ENCODE data around the gene RRBP1. TPM values are rescaled to one million over a fixed set of nuclear protein-coding genes. Genes with fewer than 3 reads are reported as not detected.
A peak's percentile ranks its signal among the peaks of the same experiment; 100 is the strongest.

RRBP1 gene
- total RNA-seq, 1 donor from 2014 or later, result 124 TPM

DNA sequence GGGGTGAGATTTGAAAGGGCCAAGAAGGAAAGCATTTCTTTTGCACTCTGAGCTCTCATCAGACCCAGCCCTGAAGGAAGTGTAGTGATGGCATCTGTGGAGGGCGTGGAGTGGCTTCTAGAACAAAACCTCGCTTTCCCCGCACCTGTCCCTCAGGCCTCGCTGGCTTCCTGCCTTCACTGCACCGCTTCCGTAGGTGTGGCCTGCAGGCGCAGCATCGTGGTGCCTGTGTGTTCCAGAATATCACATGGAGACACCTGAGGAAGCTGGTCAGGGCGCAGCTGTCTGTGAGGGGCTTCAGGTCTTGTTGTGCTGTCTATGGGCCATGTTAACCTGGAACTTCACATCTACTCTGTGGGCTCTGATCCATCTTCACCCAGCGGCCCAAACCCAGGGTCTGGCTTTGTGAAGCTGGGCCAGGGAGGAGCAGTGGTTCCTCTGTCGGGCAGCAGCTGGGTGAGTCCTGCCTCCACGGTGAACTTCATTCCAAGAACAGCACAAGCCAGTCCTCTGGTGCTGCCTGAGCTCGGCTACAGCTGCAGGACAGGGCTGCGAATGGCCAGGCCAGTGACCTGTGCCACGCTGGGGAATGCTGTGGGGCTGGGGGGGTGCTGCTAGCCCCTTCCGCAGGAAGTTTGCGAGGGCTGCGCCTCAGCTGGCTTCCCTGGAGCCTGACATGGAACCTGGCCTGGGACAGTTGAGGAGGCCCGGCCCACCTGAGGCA, 71.3 kb downstream of the RRBP1 start:
- DNase-seq (ENCODE audit: low spot score), result no peak

DNA sequence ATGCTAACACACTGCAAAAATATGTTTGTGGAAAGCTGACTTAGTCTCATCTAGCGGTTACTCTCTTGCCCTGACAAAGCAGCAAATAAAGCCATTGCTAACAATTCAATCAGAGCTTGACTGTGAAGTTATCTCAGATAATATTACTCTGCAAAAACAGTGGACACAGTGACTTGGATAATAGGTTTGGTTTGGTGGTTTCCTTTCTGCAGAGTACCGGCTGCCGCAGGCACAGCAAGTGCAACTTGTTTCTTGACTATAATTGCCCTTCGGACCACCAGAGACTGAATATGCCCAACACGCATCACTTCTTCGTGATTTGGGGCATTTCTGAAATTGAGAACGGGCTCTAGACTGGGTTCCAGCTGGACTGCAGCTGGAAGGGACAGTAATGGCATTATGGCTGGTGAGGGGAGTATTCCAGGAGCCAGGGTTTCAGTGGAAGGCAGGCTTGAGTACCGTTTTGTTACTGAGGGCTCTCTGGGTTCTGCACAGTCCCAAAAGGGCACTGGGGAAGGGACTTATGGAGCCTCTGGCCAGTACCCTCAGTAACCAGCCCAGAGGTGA, 72.1 kb downstream of the RRBP1 start:
- DNase-seq (ENCODE audit: low spot score), result no peak

- DNase-seq (ENCODE audit: low spot score), result no peak
Observed at GRCh38 chr20:17608701-17609497, 73.1 kb downstream of the RRBP1 start.

DNA sequence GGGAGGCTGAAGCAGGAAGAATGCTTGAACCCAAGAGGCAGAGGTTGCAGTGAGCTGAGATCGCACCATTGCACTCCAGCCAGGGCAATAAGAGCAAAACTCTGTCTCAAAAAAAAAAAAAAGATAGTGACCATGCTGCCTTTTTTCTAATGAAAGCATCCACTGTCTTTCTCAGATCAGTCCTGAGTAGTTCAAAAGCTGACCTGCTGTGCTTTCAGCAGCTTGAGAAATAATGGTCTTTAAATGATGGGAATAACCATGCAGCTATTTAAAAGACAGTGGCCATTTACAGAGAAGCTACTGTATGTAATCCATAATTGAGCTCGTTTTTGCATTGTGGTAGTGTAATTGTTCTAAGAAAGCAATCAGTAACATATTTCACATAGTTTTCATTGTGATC, 76.0 kb downstream of the RRBP1 start:
- DNase-seq (ENCODE audit: low spot score), result no peak

GRCh38 chr20:17605131-17605660, 76.8 kb downstream of the RRBP1 start:
- no peak for DNase-seq (ENCODE audit: low spot score)

- DNase-seq (ENCODE audit: low spot score), result no peak
Observed at GRCh38 chr20:17602493-17602892, 79.5 kb downstream of the RRBP1 start.

- DNase-seq (ENCODE audit: low spot score), result no peak
Observed at GRCh38 chr20:17601957-17602356, 80.1 kb downstream of the RRBP1 start.

DNA sequence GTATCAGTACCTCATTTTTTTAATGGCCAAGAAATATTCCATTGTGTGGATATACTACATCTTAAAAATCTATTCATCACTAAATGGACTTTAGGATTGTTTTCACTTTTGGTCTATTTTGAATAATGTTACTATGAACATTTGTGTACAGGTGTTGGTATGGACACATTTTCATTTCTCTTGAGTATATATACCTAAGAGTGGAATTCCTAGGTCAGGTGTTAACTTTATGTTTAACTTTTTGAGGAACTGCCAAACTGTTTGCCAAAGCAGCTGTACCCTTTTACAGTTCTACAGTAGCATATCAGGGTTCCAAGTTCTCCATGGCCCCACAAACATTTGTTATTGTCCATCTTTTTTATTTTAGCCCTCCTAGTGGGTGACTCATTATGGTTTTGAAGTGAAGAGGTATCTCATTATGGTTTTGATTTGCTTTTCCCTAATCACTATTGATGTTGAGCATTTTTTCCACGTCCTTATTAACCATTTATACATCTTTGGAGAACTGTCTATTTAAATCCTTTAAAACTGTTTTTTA, 84.0 kb downstream of the RRBP1 start:
- no peak for DNase-seq (ENCODE audit: low spot score)

DNA sequence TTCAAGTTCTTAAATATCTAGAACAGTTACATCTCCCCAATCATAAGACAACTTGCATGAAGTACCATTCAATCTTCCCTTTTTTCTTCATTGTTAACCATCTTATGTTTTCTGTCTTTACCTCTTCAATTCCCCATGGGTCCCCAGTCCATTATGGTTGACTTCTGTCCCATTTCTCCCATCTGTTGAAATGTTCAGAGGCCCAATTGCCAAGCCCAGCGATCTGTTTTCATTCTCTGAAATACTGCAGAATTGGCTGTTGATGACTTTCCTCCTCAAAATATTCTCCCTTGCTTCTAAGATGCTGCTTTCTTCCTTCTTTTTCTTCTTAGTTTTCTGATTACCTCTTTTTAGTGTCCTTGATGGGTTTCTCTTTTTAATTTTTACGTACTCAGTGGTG, 86.2 kb downstream of the RRBP1 start:
- no peak for DNase-seq (ENCODE audit: low spot score)

GRCh38 chr20:17594443-17594842, 87.6 kb downstream of the RRBP1 start:
- peak; percentile 71 for DNase-seq (ENCODE audit: low spot score)

- no peak for DNase-seq (ENCODE audit: low spot score)
Observed at GRCh38 chr20:17593902-17594301, 88.1 kb downstream of the RRBP1 start.

DNA sequence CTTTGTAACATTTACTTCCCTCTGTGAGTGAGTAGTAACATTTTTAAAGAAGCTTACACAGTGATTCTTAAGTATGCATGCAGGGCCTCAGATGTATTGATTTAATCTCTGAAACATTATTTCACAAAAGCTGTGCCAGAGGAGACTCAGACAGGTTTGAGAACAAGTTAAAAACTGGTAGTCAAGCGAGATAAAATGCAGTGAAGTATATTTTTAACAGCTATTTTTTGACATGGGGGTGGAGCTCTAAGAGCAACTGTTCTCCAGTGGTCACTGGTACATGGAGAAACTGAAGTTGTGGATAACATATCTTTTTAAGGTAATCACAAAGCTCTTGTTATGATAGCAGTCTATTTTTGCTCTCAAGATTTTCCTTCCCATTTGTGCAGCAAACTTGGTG, 91.8 kb downstream of the RRBP1 start:
- DNase-seq (ENCODE audit: low spot score), result peak; percentile 48

- DNase-seq (ENCODE audit: low spot score), result no peak
Observed at GRCh38 chr20:17589161-17589834, 92.7 kb downstream of the RRBP1 start.

DNA sequence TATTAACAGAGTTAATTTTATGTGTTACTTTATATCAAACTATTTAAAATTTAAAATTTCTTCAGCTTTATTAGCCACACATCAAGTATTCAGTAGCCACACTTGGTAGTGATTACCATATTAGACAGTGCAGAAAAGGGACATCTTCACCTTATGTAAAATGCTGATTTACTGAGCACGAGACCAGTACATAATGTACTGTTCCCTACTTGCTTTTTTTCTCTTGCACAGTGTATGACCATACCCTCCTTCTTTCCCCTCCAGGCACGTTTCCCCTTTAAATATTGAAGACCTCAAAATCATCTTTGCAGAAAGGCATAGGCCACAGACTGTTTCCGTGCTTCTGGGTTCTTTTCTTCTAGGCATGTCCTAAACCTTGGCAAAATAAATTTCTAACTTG, 94.2 kb downstream of the RRBP1 start:
- DNase-seq (ENCODE audit: low spot score), result no peak

DNA sequence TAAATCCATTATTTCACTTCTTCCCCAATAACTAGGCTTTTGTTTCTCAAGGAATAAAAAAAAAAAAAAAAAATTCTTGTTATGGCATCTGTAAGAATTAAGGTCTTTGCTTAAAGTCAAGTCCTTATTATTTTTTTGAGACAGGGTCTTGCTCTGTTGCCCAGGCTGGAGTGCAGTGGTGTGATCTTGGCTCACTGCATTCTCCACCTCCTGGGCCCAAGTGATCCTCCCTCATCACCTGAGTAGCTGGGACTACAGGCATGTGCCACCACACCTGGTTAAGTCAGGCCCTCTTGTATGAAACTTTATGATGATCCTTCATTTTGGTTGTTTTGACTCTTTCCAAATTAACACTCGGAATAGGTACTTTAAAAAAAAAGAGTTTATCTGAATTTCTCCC, 94.9 kb downstream of the RRBP1 start:
- no peak for DNase-seq (ENCODE audit: low spot score)

DNA sequence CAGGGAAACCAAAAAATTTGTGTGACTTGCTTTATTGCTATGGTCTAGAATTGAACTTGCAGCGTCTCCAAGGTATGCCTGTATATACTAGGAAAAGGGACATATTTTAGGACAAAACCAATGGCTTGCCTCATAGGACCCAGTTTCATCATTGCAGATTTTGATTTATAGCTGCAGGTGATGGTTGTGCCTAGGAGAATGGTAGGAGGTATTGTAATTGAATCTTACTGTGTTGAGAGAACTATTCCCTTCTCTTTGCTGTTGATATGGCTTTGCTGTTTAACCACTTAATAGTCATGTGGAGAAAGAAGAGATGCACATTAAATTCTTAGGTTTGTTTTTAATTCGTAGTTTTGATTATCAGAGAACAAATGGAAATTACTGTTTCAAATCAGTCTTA, 95.8 kb downstream of the RRBP1 start:
- DNase-seq (ENCODE audit: low spot score), result no peak

GRCh38 chr20:17584689-17585088, 97.4 kb downstream of the RRBP1 start:
- DNase-seq (ENCODE audit: low spot score), result no peak

DNA sequence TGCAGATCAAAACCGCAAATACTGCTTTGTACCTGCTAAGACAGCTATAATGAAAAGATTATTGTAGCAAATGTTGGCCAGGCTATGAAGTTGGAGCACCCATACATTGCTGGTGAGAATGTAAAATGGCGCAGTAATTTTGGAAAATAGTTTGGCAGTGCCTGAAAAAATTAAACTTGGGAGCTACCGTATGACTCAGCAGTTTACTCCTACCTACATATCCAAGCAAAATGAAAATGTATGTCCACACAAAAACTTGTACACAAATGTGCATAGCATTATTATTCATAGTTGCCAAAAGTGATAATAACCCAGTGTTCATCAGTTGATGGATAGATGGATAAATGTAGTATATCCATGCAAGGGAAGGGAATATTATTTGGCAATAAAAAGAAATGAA, 98.9 kb downstream of the RRBP1 start:
- no peak for DNase-seq (ENCODE audit: low spot score)

- DNase-seq (ENCODE audit: low spot score), result no peak
Observed at GRCh38 chr20:17580895-17581294, 101.1 kb downstream of the RRBP1 start.

- no peak for DNase-seq (ENCODE audit: low spot score)
Observed at GRCh38 chr20:17579369-17580039, 102.5 kb downstream of the RRBP1 start.

- DNase-seq (ENCODE audit: low spot score), result no peak
Observed at GRCh38 chr20:17576215-17576614, 105.8 kb downstream of the RRBP1 start.
